Suppressor macrophage treated with lipopolysaccharide for 1 hour (primary cell): ENCODE data around the gene GNL1.

Source experiments
- DNase-seq, 3 donors: peaks; one replicate each; pipeline ENCODE4 v3.0.0-alpha.2; 2020 to 2022

Gene GNL1

GRCh38 chr6:30556066-30556905 lies at the start of gene GNL1:
GNL1 (minus strand) TSS chr6:30556489; CDS start chr6:30556203, 286 bp downstream.
- peak; percentile 90 to 95 (median 91) for DNase-seq

- no peak for DNase-seq
Measured at GRCh38 chr6:30603961-30604360, 47.7 kb upstream of the GNL1 start.

DNA sequence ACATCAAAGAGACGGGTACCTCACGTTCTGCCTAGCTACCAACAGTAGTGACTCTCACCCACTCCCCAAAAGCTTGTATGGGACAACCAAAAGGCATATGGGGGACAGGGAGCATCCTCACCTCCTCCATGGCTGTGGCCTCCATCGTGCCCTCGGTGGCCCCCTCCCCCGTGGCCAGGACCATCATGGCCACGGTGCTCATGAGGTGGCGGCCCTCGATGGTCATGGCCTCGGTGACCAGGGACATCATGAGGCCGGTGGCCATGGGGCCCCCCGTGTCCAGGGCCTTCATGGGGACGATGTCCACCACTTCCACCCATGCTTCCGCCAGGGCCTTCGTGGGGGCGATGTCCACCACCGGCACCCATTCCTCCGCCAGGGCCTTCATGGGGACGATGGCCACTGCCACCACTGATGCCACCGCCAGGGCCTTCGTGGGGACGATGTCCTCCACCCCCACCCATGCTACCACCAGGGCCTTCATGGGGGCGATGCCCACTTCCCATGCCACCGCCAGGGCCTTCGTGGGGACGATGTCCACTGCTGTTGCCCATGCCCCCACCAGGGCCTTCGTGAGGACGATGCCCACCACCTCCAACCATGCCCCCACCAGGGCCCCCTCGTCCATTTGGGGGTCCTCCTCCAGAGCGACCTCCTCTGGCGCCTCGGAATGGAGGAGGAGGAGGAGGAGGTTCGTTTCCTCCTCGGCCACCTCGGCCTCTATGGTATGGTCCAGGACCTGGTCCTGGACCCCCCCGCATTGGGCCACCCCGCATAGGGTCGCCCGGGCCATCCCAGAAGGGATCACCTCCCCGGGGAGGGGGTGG lies 45.7 kb upstream of the GNL1 start:
- DNase-seq = no peak

DNA sequence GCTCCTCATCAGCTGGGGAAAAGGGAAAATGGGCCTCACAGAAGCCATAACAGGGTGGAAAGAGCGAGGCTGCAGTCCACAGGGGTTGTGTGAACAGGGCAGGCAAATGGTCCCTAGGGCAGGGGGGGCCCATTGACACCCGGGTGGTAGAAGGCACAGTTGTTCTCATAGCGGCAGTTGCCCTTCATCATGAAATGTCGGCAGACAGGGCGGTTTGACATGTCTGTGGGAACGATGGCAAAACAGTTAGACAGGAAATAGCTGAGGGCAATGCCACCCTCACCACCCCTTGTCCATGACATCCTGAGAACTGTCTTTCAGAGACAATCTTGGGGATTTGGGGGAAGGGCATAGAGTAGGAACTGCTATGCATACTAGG lies 45.1 kb upstream of the GNL1 start:
- DNase-seq = no peak

- DNase-seq = no peak
Measured at GRCh38 chr6:30600451-30600961, 44.2 kb upstream of the GNL1 start.

GRCh38 chr6:30599625-30600324 lies 43.5 kb upstream of the GNL1 start:
- no peak for DNase-seq

DNA sequence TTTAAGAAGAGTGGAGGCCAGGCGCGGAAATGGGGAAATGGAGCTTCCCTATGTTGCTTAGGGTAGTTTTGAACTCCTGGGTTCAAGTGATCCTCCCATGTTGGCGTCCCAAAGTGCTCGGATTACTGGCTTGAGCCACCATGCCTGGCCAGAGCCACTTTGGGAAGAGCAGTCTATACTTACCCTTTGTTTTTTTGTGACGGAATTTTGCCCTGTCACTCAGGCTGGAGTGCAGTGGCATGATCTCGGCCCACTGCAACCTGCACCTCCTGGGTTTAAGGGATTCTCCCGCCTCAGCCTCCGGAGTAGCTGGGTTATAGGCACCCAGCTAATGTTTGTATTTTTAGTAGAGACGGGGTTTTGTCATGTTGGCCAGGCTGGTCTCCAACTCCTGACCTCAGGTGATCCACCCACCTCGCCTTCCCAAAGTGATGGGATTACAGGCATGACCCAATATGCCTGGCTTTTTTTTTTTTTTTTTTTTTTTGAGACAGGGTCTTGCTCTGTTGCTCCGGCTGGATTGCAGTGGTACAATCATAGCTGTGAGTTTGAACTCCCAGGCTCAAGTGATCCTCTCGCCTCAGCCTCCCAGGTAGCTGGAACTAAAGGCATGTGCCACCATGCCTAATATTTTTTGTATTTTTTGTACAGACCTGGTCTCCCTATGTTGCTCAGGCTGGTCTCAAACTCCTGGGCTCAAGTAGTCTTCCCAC lies 42.8 kb upstream of the GNL1 start:
- no peak for DNase-seq

DNA sequence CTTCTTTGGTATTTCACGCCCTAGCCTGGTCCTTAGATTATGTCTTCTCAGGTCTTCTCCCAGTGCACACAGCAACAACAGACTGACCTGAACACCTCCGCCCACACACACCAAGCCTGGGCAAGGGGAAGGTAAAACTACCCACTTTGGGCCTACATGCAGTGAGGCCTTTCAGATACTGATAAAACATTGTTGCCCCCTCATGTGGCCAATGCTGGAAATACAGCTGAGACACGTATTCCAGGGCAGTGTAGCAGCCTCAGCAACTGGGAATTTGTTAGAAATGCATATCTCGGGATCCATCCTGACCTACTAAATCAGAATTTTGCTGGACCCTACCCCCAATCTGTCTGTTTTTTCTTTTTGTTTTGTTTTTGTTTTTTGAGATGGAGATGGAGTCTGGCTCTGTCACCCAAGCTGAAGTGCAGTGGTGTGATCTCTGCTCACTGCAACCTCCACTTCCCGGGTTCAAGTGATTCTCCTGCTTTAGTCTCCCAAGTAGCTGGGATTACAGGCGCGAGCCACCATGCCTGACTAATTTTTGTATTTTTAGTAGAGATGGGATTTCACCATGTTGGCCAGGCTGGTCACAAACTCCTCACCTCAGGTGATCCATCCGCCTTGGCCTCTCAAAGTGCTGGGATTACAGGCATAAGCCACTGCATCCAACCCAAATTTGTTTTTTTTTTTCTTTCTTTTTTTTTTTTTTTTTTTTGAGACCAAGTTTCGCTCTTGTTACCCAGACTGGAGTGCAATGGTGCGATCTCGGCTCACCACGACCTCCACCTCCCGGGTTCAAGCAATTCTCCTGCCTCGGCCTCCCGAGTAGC lies 41.2 kb upstream of the GNL1 start:
- peak; percentile 81 to 86 (median 86) for DNase-seq

GRCh38 chr6:30592287-30592686 lies 36.0 kb upstream of the GNL1 start:
- DNase-seq = no peak

DNA sequence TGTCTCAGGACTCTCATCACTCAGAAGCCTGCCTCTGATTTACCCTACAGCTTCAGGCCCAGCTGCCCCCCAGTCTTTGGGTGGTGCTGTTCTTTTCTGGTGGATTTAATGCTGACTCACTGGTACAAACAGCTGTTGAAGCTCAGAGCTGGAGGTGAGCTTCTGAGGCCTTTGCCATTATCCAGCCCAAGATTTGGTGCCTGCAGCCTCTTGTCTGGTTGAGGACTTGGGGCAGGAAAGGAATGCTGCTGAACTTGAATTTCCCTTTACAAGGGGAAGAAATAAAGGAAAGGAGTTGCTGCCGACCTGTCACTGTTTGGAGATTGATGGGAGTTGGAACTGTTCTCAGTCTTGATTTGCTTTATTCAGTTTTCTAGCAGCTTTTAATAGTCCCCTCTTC lies 34.7 kb upstream of the GNL1 start:
- DNase-seq = no peak

- no peak for DNase-seq
Measured at GRCh38 chr6:30590509-30590908, 34.2 kb upstream of the GNL1 start.

DNA sequence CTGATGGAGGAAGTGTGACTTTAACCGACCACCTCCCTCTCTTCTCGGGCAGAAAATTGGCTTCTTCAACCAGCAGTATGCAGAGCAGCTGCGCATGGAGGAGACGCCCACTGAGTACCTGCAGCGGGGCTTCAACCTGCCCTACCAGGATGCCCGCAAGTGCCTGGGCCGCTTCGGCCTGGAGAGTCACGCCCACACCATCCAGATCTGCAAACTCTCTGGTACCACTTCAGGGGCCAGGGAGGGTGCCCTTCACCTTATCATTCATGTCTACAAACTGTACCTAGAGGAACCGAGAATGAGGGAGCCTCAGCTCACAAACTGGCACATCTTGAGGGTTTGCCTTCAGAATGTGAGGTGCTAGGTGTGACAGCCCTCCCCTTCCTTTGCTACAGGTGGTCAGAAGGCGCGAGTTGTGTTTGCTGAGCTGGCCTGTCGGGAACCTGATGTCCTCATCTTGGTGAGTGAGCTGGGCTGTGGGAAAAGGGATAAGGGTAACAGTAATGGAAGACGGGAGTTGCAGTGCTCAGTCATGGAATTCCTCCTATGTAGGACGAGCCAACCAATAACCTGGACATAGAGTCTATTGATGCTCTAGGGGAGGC lies 33.6 kb upstream of the GNL1 start:
- no peak for DNase-seq

DNA sequence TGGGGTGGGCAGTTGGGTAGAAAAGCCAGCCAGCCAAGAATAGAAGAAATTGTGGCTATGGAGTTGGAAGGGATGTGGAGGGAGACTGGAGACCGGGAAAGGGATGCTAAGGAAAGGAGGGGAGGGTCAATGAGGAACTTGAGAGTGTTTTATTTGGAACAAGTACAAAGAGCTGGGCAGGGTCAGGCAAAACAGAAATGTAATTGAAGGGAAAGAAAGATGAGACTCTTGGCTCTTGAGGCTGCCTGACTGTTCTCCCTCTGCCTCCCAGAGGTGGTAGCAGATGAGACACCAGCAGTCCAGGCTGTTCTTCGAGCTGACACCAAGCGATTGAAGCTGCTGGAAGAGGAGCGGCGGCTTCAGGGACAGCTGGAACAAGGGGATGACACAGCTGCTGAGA lies 27.6 kb upstream of the GNL1 start:
- DNase-seq = no peak

- DNase-seq = no peak
Measured at GRCh38 chr6:30578051-30578450, 21.8 kb upstream of the GNL1 start.

- no peak for DNase-seq
Measured at GRCh38 chr6:30573113-30573512, 16.8 kb upstream of the GNL1 start.

- no peak for DNase-seq
Measured at GRCh38 chr6:30572148-30572547, 15.9 kb upstream of the GNL1 start.

DNA sequence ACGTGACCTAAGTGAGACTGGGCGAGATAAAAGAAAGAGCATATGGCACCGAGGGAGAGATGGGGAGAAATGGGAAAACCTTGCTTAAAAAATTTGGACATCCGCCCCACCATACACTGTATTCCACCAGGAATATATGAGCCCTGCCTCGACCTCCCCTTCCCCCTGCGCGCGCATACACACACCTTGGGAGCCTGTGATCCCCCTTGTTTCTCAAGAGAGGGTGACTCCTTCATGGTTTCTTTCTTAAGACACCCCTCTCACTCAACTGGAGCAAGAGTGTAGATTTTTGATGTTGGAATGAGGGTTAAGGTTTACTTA lies 15.4 kb upstream of the GNL1 start:
- peak in 1 of 3 donors; percentile 26 for DNase-seq

DNA sequence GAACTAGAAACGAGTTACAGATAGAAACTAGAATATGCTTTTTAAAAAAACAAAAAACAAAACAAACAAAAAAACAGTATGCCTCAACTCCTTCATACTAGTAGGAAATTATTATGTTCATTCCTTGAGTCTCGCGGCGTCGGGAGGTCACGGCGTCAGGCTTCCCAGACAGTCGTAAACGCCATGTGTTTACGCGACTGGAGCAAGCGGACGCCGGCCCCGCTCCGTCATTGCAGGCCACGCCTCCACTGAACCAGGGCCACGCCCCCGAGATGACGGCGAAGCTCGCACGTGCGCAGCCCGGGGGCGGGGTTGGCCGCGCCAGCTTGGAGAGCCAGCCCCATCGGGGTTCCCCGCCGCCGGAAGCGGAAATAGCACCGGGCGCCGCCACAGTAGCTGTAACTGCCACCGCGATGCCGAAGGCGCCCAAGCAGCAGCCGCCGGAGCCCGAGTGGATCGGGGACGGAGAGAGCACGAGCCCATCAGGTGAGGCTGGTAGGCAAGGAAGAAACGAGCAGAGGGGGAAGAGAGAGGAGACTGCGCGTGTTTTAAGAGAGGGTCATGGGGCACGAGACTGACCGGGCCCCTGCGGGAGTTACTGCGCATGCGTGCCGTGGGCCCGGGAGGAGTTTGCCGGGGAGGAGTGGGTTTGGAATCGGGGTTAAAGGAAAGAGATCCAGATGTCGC lies 14.9 kb upstream of the GNL1 start, which contains the start of gene ABCF1:
Gene ABCF1 (plus strand): TSS at position 368 of the 687 bp plus-strand sequence. CDS start 46 bp downstream, at position 414.
- peak; percentile 99 to 100 (median 100) for DNase-seq

DNA sequence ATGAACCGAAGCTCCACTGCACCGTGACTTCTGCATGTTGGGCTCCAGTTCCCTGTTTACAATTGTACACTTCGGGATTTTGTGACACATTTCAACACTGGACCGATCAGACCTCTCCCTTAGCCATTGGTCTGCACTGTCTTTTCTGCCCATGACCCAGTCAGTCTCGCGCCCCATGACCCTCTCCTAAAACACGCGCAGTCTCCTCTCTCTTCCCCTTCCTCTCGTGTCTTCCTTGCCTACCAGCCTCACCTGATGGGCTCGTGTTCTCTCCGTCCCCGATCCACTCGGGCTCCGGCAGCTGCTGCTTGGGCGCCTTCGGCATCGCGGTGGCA lies 14.4 kb upstream of the GNL1 start:
- peak; percentile 53 to 63 (median 55) for DNase-seq

- no peak for DNase-seq
Measured at GRCh38 chr6:30570263-30570662, 14.0 kb upstream of the GNL1 start.

GRCh38 chr6:30568245-30568644 lies 12.0 kb upstream of the GNL1 start:
- no peak for DNase-seq
